IMR-90 (cell line): ENCODE results near the gene ITPKB. TPM values are rescaled to one million over a fixed set of nuclear protein-coding genes. Genes with fewer than 3 reads are reported as not detected.

ENCODE experiments used
- ATAC-seq: fragments of 200-7000 bp; cut with Tn5 transposase; 2 replicates; pipeline ENCODE4 v1.9.1; 2020; ENCODE audit warnings: low read depth, mild to moderate bottlenecking, moderate library complexity
- BruUV-seq: library from RNA; stranded (reverse); fragments of 400-500 nt; replicated peaks from 2 replicates; lab custom pipeline; 2021; lab: Mats Ljungman, UMichigan
- CTCF ChIA-PET: fragments of 300-600 bp; formaldehyde crosslinking; extraction: SDS; loops from one replicate; lab custom pipeline; 2021; ENCODE audit warnings: antibody characterized with exemption; lab: Yijun Ruan, JAX
- POLR2A ChIA-PET: fragments of 300-600 bp; sonication (Branson Sonifier 250); formaldehyde crosslinking; loops from one replicate; lab custom pipeline; 2022; ENCODE audit warnings: antibody characterized with exemption; ENCODE audit not compliant: unreplicated experiment; lab: Charles Lee
- DNase-seq: peaks from one replicate; pipeline ENCODE4 v3.0.0; 2013
- H2AFZ ChIP-seq: replicated peaks from 2 replicates; pipeline ENCODE3; 2013; ENCODE audit warnings: low read length, mild to moderate bottlenecking; ENCODE audit not compliant: poor library complexity
- H2AK5ac ChIP-seq: 2 replicates; pipeline ENCODE4 v1.6.1; 2013; ENCODE audit warnings: low read depth, low read length, inconsistent platforms
- H2AK9ac ChIP-seq: replicated peaks from 2 replicates; pipeline ENCODE3; 2013; ENCODE audit warnings: mild to moderate bottlenecking, low read depth, low read length, moderate library complexity; ENCODE audit not compliant: poor library complexity
- H2BK120ac ChIP-seq: 2 replicates; pipeline ENCODE4 v1.6.1; 2013; ENCODE audit warnings: low read depth, low read length, inconsistent platforms
- H2BK15ac ChIP-seq: 3 replicates; pipeline ENCODE4 v1.6.1; 2013; ENCODE audit warnings: low read depth, low read length, inconsistent platforms
- H2BK20ac ChIP-seq: 2 replicates; pipeline ENCODE4 v1.6.1; 2013; ENCODE audit warnings: low read depth, mild to moderate bottlenecking, inconsistent platforms, low read length, moderate library complexity
- H2BK5ac ChIP-seq: 2 replicates; pipeline ENCODE4 v1.6.1; 2013; ENCODE audit warnings: mild to moderate bottlenecking, low read depth, low read length, inconsistent platforms; ENCODE audit not compliant: poor library complexity, severe bottlenecking
- H3K14ac ChIP-seq: replicated peaks from 2 replicates; pipeline ENCODE4 v1.6.1; 2013; ENCODE audit warnings: low read depth, low read length, inconsistent platforms
- H3K18ac ChIP-seq: 2 replicates; pipeline ENCODE4 v1.6.1; 2013; ENCODE audit warnings: low read depth, low read length, control low read depth
- H3K23ac ChIP-seq: 2 replicates; pipeline ENCODE4 v1.6.1; 2013; ENCODE audit warnings: low read depth, low read length, inconsistent platforms
- H3K27ac ChIP-seq: 2 replicates; pipeline ENCODE4 v1.5.1; 2013; ENCODE audit warnings: mild to moderate bottlenecking, control low read depth, low read length; ENCODE audit not compliant: insufficient read depth
- H3K27me3 ChIP-seq: 2 replicates; pipeline ENCODE4 v1.6.1; 2013; ENCODE audit warnings: low read length; ENCODE audit not compliant: control insufficient read depth, insufficient read depth
- H3K36me3 ChIP-seq: 2 replicates; pipeline ENCODE4 v1.6.1; 2013; ENCODE audit warnings: low read length, mixed read lengths; ENCODE audit not compliant: control insufficient read depth, insufficient read depth
- H3K4ac ChIP-seq: 2 replicates; pipeline ENCODE4 v1.6.1; 2013; ENCODE audit warnings: low read depth, low read length, inconsistent platforms
- H3K4me1 ChIP-seq: 2 replicates; pipeline ENCODE4 v1.6.1; 2013; ENCODE audit warnings: low read length, mixed read lengths; ENCODE audit not compliant: control insufficient read depth, insufficient read depth
- H3K4me2 ChIP-seq: 2 replicates; pipeline ENCODE4 v1.6.1; 2013; ENCODE audit warnings: low read depth, mild to moderate bottlenecking, control low read depth, low read length, moderate library complexity
- H3K4me3 ChIP-seq: 2 replicates; pipeline ENCODE4 v1.5.1; 2013; ENCODE audit warnings: low read depth, mild to moderate bottlenecking, control low read depth, low read length, moderate library complexity; ENCODE audit not compliant: insufficient read depth
- H3K56ac ChIP-seq: 2 replicates; pipeline ENCODE4 v1.6.1; 2013; ENCODE audit warnings: low read length, inconsistent platforms; ENCODE audit not compliant: insufficient read depth; ENCODE audit errors: extremely low read depth
- H3K79me1 ChIP-seq, 2 experiments: 2 replicates each; pipeline ENCODE4 v1.6.1; 2013; ENCODE audit warnings: low read length in 2 of 2, inconsistent platforms in 1 of 2, low read depth in 1 of 2
- H3K9ac ChIP-seq: 2 replicates; pipeline ENCODE4 v1.6.1; 2013; ENCODE audit warnings: low read depth, low read length, control low read depth
- H3K9me1 ChIP-seq: 2 replicates; pipeline ENCODE4 v1.6.1; 2013; ENCODE audit warnings: low read length, inconsistent platforms; ENCODE audit not compliant: insufficient read depth
- H3K9me3 ChIP-seq: 2 replicates; pipeline ENCODE4 v1.6.1; 2013; ENCODE audit warnings: low read length; ENCODE audit not compliant: control insufficient read depth, insufficient read depth
- H4K20me1 ChIP-seq: 2 replicates; pipeline ENCODE4 v1.6.1; 2013; ENCODE audit warnings: low read length, inconsistent platforms; ENCODE audit not compliant: insufficient read depth
- H4K5ac ChIP-seq: 2 replicates; pipeline ENCODE4 v1.6.1; 2013; ENCODE audit warnings: mild to moderate bottlenecking, low read depth, low read length, control low read depth
- H4K8ac ChIP-seq, 2 experiments: 2 replicates each; pipeline ENCODE4 v1.6.1; 2013; ENCODE audit warnings: low read depth in 2 of 2, low read length in 2 of 2, control low read depth in 1 of 2, inconsistent platforms in 1 of 2
- H4K91ac ChIP-seq: 2 replicates; pipeline ENCODE4 v1.6.1; 2013; ENCODE audit warnings: low read depth, low read length, inconsistent platforms; ENCODE audit not compliant: insufficient read depth
- BHLHE40 ChIP-seq: fragments of 150-350 bp; IDR thresholded peaks from 2 replicates; pipeline ENCODE4 v1.6.1; 2016; ENCODE audit warnings: mild to moderate bottlenecking, low read depth, low read length
- CEBPB ChIP-seq: IDR thresholded peaks from 2 replicates; pipeline ENCODE4 v1.6.1; 2012; ENCODE audit warnings: low read depth, low read length, improper control_type of control experiment
- CHD1 ChIP-seq: IDR thresholded peaks from 2 replicates; pipeline ENCODE4 v1.6.1; 2012; ENCODE audit warnings: low read depth, low read length, improper control_type of control experiment
- CTCF ChIP-seq: conservative IDR thresholded peaks from 2 replicates; pipeline ENCODE4 v1.5.1; 2012; ENCODE audit warnings: mild to moderate bottlenecking, low read depth, low read length, improper control_type of control experiment
- ELK1 ChIP-seq: fragments of 150-350 bp; IDR thresholded peaks from 2 replicates; pipeline ENCODE4 v1.6.1; 2016; ENCODE audit warnings: low read depth, mild to moderate bottlenecking, low read length, moderate library complexity, borderline replicate concordance
- MXI1 ChIP-seq: IDR thresholded peaks from 2 replicates; pipeline ENCODE4 v1.6.1; 2012; ENCODE audit warnings: low read depth, mild to moderate bottlenecking, low read length, moderate library complexity, borderline replicate concordance
- POLR2A ChIP-seq: IDR thresholded peaks from 2 replicates; pipeline ENCODE4 v1.6.1; 2012; ENCODE audit warnings: mild to moderate bottlenecking, low read depth, low read length
- RAD21 ChIP-seq: IDR thresholded peaks from 2 replicates; pipeline ENCODE4 v1.6.1; 2012; ENCODE audit warnings: low read length, improper control_type of control experiment
- RCOR1 ChIP-seq: IDR thresholded peaks from 2 replicates; pipeline ENCODE4 v1.6.1; 2012; ENCODE audit warnings: mild to moderate bottlenecking, low read length, improper control_type of control experiment; ENCODE audit not compliant: insufficient replicate concordance
- RFX5 ChIP-seq: IDR thresholded peaks from 2 replicates; pipeline ENCODE4 v1.8.0; 2012; ENCODE audit warnings: low read depth, mild to moderate bottlenecking, low read length, moderate library complexity
- whole genome bisulfite sequencing, 2 experiments: methylation state at CpG; one replicate each; pipeline versions ENCODE4 v1.1.5 to v1.1.7; 2013; ENCODE audit warnings: missing lambda C conversion rate in 2 of 2; ENCODE audit not compliant: insufficient read length in 1 of 2; ENCODE audit errors: extremely low coverage in 2 of 2; 5-methylcytosine and 5-hydroxymethylcytosine counted together
- dilution Hi-C: fragments of 300-500 bp; cut with HindIII; formaldehyde crosslinking; loops from one replicate; pipeline ENCODE4 v1.14.3; 2018; ENCODE audit warnings: low sequenced_read_pairs; ENCODE audit not compliant: unreplicated experiment
- in situ Hi-C: fragments of 300-500 bp; cut with MboI; formaldehyde crosslinking; loops from 3 replicates; pipeline ENCODE4 v1.14.3; 2019; ENCODE audit warnings: low sequenced_read_pairs, inconsistent platforms, mixed read lengths
- intact Hi-C: fragments of 100-400 bp; cut with micrococcal nuclease; formaldehyde crosslinking; loops from 2 replicates; pipeline ENCODE4 v1.10.0; 2022
- polyA plus RNA-seq, 3 experiments: library from polyadenylated mRNA; depleted of rRNA; stranded (reverse); fragments of >200 nt; gene quantifications; 2 replicates each; pipeline ENCODE4 v1.2.3, GENCODE V29; 2012; ENCODE audit warnings: low replicate concordance in 1 of 3
- total RNA-seq: library from RNA; depleted of rRNA; stranded (reverse); fragments of >200 nt; gene quantifications from 2 replicates; pipeline ENCODE4 v1.2.3, GENCODE V29; 2012

ITPKB gene
- total and polyA plus RNA-seq, 2 of the 4 experiments (the other 2 are of a cell fraction), result 0.72 to 1.4 TPM

GRCh38 chr1:226766565-226766964 is 27.5 kb upstream of the ITPKB start:
- no peak overlapping the region for H3K18ac ChIP-seq
- dilution Hi-C loops, result no loop called here
- peaks cover 9% of the 10 kb centered on the region; the same call in 1 of the 2 replicates for H3K9me1 ChIP-seq
- no peak overlapping the region for H2BK5ac ChIP-seq
- H2AK9ac ChIP-seq, result no peak overlapping the region
- in situ Hi-C loops, result no loop called here
- H2BK15ac ChIP-seq, result no peak overlapping the region
- H3K14ac ChIP-seq, result no peak overlapping the region
- H3K56ac ChIP-seq, result no peak overlapping the region
- no peaks in the 10 kb centered on the region; the same call in 1 of the 2 replicates for H4K20me1 ChIP-seq
- intact Hi-C loops, result no loop called here
- no peak overlapping the region for H4K5ac ChIP-seq
- H3K23ac ChIP-seq, result no peak overlapping the region
- peaks cover 4% of the 10 kb centered on the region for H3K27me3 ChIP-seq
- H2AK5ac ChIP-seq, result no peak overlapping the region
- H3K4ac ChIP-seq, result no peak overlapping the region
- no TSS peak for BruUV-seq
- ChIA-PET POLR2A (no interaction called here), CTCF (no interaction called here)
- no peak overlapping the region for H3K27ac ChIP-seq
- no peak overlapping the region for H3K4me2 ChIP-seq
- H2BK20ac ChIP-seq, result no peak overlapping the region
- no CpG with 5 or more reads among the region's 3 CpGs for WGBS, 2 experiments
- H4K8ac ChIP-seq, result no peak overlapping the region
- no peak for TF ChIP-seq CEBPB
- no peak for TF ChIP-seq MXI1
- no peak for TF ChIP-seq RFX5
- TF ChIP-seq CTCF, result no peak
- no peak for TF ChIP-seq RAD21
- no peak for TF ChIP-seq RCOR1
- no peak for TF ChIP-seq ELK1
- TF ChIP-seq POLR2A, result no peak
- TF ChIP-seq BHLHE40, result no peak
- no peak for TF ChIP-seq CHD1
- no peak overlapping the region for H2BK120ac ChIP-seq
- H3K4me1 ChIP-seq, result peaks cover 6% of the 10 kb centered on the region
- no peaks in the 10 kb centered on the region for H3K36me3 ChIP-seq
- no peak for ATAC-seq
- DNase-seq, result no peak
- no peak overlapping the region for H2AFZ ChIP-seq
- no peaks in the 10 kb centered on the region for H3K79me1 ChIP-seq
- H3K9ac ChIP-seq, result no peak overlapping the region
- H3K4me3 ChIP-seq, result no peak overlapping the region
- no peaks in the 10 kb centered on the region for H3K9me3 ChIP-seq
- H4K91ac ChIP-seq, result no peak overlapping the region
